ENCODE data around the gene PLEKHA7.
A peak's percentile ranks its signal among the peaks of the same experiment; 100 is the strongest.

The PLEKHA7 gene

DNA sequence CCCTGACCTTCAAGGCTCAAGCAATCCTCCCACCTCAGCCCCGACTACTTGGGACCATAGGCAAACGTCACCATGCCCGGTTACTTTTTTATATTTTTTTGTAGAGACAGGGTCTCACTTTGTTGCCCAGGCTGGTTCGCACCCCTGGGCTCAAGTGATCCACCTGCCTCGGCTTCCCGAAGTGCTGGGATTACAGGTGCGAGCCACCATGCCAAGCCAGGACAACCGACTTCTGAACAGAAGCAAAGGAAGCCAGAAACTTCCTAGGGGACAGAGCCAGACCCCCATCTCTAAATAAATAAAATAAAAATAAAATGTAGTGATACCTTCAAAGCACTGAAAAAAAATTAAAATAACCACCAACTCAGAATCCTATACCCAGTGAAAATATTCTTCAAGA is 249.3 kb downstream of the PLEKHA7 start:
- no peak for DNase-seq

- no peak for DNase-seq
These were observed 250.5 kb downstream of the PLEKHA7 start for GRCh38 chr11:16763746-16764145.

GRCh38 chr11:16759857-16760508 is 254.2 kb downstream of the PLEKHA7 start:
- peak; percentile 8 for DNase-seq

DNA sequence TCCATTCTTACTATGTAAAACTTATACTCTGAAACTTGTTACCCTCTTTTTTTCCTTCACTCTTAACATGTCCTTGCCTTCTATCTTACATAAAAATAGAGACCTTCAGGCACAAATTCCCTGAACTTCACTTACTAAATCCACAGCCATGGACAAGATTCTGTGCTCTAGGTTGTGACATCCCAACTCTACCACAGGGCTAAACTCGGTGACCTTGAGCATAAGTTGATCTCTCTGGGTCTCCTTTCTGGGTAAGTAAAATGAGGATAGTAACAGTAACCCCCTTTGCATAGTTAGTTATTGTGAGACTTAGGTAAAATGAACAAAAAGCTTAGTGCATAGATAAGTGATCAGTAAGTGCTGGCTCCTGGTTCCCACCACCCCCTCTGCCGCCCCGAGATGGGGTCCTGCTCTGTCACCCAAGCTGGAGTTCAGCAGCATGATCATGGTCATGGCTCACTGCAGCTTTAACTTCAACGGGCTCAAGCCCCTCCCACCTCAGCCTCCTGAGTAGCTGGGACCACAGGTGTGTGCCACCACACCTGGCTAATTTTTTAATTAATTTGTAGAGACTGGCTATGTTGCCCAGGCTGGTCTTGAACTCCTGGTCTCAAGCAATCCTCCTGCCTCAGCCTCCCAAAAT is 255.7 kb downstream of the PLEKHA7 start:
- no peak for DNase-seq

GRCh38 chr11:16750417-16750816 is 263.8 kb downstream of the PLEKHA7 start:
- DNase-seq, result peak; percentile 23

DNA sequence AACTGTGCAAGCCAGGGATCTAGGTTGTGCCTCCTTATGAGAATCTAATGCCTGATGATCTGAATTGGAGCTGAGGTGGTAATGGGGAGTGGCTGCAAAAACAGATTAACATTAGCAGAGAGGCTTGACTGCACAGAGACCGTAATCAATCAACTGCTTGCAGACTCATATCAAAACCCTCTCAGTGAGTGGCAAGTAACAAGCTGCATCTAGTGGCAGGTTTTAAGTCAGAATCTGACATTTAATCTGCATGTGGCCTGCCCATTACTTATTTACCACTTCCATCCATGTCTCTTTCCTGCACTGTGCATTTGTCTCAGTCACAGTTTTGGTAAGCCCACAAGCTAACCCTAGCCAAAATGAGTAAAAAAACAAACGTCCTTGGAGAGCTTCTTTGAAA is 264.5 kb downstream of the PLEKHA7 start:
- DNase-seq, result peak; percentile 87

- DNase-seq, result no peak
These were observed 265.1 kb downstream of the PLEKHA7 start for GRCh38 chr11:16749092-16749491.

- DNase-seq, result no peak
These were observed 268.1 kb downstream of the PLEKHA7 start for GRCh38 chr11:16745950-16746605.

- no peak for DNase-seq
These were observed 270.0 kb downstream of the PLEKHA7 start for GRCh38 chr11:16744128-16744725.

- DNase-seq, result no peak
These were observed 270.7 kb downstream of the PLEKHA7 start for GRCh38 chr11:16743478-16743877.

GRCh38 chr11:16741473-16741872 is 272.7 kb downstream of the PLEKHA7 start:
- DNase-seq, result peak; percentile 15

- DNase-seq, result peak; percentile 13
These were observed 275.0 kb downstream of the PLEKHA7 start for GRCh38 chr11:16738947-16739815.

DNA sequence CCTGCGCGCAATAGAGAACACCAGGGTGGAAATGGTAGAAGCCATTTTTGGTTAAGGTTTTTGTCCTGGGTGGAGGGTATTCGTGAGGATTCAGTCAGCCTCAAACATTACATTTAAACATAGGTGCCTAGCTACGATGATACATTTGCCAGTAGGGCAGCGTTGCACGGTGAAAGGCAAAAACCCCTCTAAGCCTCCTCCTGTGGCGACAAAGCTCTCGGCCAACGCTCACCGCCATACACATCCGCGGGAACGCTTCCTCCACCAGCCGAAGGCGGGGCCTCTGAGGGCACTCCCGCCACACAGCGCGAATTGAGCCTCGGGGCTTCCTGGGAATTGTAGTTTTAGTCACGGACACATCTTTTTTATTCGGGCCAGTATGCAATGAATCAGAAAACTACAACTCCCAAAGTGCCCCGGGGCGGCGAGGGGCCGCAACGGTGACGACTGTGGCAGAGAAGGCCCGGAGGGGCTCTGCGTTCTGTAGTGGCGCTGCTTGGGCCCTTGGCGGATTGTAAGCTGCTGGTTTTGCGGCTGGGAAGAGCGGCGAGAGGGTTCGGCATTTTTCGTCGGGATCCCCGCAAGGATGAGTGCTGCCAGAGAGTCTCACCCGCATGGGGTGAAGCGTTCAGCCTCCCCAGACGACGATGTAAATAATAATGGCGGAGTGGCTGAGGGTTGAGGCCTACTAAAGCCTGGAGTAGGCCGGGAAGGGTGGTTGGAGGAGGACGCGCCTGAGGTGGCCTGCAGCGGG is 275.8 kb downstream of the PLEKHA7 start, which contains the start of gene C11orf58:
Gene C11orf58, plus strand, starts transcription at position 455 of the 754 bp plus-strand sequence. Its CDS starts 132 bp downstream, at position 587.
- peak; percentile 97 for DNase-seq

- no peak for DNase-seq
These were observed 276.4 kb downstream of the PLEKHA7 start for GRCh38 chr11:16737818-16738192.
